ENCODE data around the gene NPPA. TPM values are rescaled to one million over a fixed set of nuclear protein-coding genes. Genes with fewer than 3 reads are reported as not detected.

The NPPA gene
- total RNA-seq, 1 experiment from 2014 or later = not detected

- Histone ChIP-seq H3K27me3 (ENCODE audit: control insufficient read depth, insufficient read depth, low read length) (no peaks in the 10 kb centered on the region), H3K4me3 (ENCODE audit: insufficient read depth, low read depth, low read length) (no peak overlapping the region)
- DNase-seq = no peak
Observed at GRCh38 chr1:11800391-11800755, 47.2 kb downstream of the NPPA start.

DNA sequence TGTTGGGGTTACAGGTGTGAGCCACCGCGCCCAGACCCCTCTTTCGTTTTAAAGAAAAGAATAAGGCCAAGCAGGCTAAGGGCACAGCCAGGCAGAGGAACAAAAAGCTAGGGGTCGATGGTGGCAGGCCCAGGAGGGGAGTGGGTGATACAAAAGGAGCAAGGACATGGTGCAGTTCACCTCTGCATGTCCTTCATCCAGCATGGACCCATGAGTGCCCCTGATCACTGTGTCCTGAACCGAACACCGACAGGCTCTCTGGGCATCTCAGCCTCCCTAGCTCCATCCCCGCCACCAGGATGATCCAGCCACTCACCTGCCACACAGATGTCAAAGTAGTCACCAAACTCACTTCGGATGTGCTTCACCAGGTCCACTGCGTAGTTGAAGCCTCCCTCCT, 47.7 kb downstream of the NPPA start:
- DNase-seq = no peak
- Histone ChIP-seq H3K27me3 (ENCODE audit: control insufficient read depth, insufficient read depth, low read length) (no peaks in the 10 kb centered on the region), H3K36me3 (replicated peaks; ENCODE audit: control insufficient read depth, insufficient read depth, low read length) (peaks cover 9% of the 10 kb centered on the region), H3K4me3 (ENCODE audit: insufficient read depth, low read depth, low read length) (no peak overlapping the region)

More at GRCh38 chr1:11800391-11800755, 47.2 kb downstream of the NPPA start:
- peaks cover 7% of the 10 kb centered on the region for H3K36me3 ChIP-seq (replicated peaks; ENCODE audit: control insufficient read depth, insufficient read depth, low read length)

- Histone ChIP-seq H3K4me3 (ENCODE audit: insufficient read depth, low read depth, low read length) (no peak overlapping the region), H3K27me3 (ENCODE audit: control insufficient read depth, insufficient read depth, low read length) (no peaks in the 10 kb centered on the region), H3K36me3 (replicated peaks; ENCODE audit: control insufficient read depth, insufficient read depth, low read length) (peaks cover 12% of the 10 kb centered on the region)
- no peak for DNase-seq
Observed at GRCh38 chr1:11799099-11799498, 48.5 kb downstream of the NPPA start.

- H3K36me3 ChIP-seq (replicated peaks; ENCODE audit: control insufficient read depth, insufficient read depth, low read length) = peaks cover 12% of the 10 kb centered on the region
- H3K27me3 ChIP-seq (ENCODE audit: control insufficient read depth, insufficient read depth, low read length) = no peaks in the 10 kb centered on the region
- no peak for DNase-seq
- no peak overlapping the region for H3K4me3 ChIP-seq (ENCODE audit: insufficient read depth, low read depth, low read length)
Observed at GRCh38 chr1:11797525-11798216, 49.9 kb downstream of the NPPA start.

- H3K36me3 ChIP-seq (replicated peaks; ENCODE audit: control insufficient read depth, insufficient read depth, low read length) = peaks cover 12% of the 10 kb centered on the region
- H3K27me3 ChIP-seq (ENCODE audit: control insufficient read depth, insufficient read depth, low read length) = no peaks in the 10 kb centered on the region
- no peak overlapping the region for H3K4me3 ChIP-seq (ENCODE audit: insufficient read depth, low read depth, low read length)
- DNase-seq = no peak
Observed at GRCh38 chr1:11796036-11796828, 51.4 kb downstream of the NPPA start.

Other genes with a start within 250 kb of the NPPA start
- 46.0 and 46.7 TPM in 2 replicates for gene FBXO2, start 193.4 kb downstream of the NPPA start, total RNA-seq (2014; rRNA removed; shearing (Covaris generic))
- 24.5 and 32.4 TPM in 2 replicates for gene FBXO44, start 192.9 kb downstream of the NPPA start, total RNA-seq (2014; rRNA removed; shearing (Covaris generic))
- 1.7 and 3.4 TPM in 2 replicates for gene FBXO6, start 183.6 kb downstream of the NPPA start, total RNA-seq (2014; rRNA removed; shearing (Covaris generic))
- 786 and 983 TPM in 2 replicates for gene MAD2L2, start 166.6 kb downstream of the NPPA start, total RNA-seq (2014; rRNA removed; shearing (Covaris generic))
- 52.4 and 60.1 TPM in 2 replicates for gene DRAXIN, start 156.1 kb downstream of the NPPA start, total RNA-seq (2014; rRNA removed; shearing (Covaris generic))
- gene AGTRAP, start 111.6 kb downstream of the NPPA start, total RNA-seq (2014; rRNA removed; shearing (Covaris generic)) = 162 and 166 TPM in 2 replicates
- gene C1orf167, start 85.6 kb downstream of the NPPA start, total RNA-seq (2014; rRNA removed; shearing (Covaris generic)) = 0.28 and 1.5 TPM in 2 replicates
- gene MTHFR, start 41.8 kb downstream of the NPPA start, total RNA-seq (2014; rRNA removed; shearing (Covaris generic)) = 18.9 and 19.5 TPM in 2 replicates
- gene CLCN6, start 41.6 kb downstream of the NPPA start, total RNA-seq (2014; rRNA removed; shearing (Covaris generic)) = 14.0 and 22.9 TPM in 2 replicates
- gene NPPB, start 11.2 kb upstream of the NPPA start, total RNA-seq (2014; rRNA removed; shearing (Covaris generic)) = 1.5 and 20.3 TPM in 2 replicates
- gene KIAA2013, start 78.6 kb upstream of the NPPA start, total RNA-seq (2014; rRNA removed; shearing (Covaris generic)) = 105 and 113 TPM in 2 replicates
- 90.7 and 103 TPM in 2 replicates for gene PLOD1, start 86.9 kb upstream of the NPPA start, total RNA-seq (2014; rRNA removed; shearing (Covaris generic))
- 84.1 and 85.8 TPM in 2 replicates for gene MFN2, start 132.7 kb upstream of the NPPA start, total RNA-seq (2014; rRNA removed; shearing (Covaris generic))
- gene MIIP, start 171.7 kb upstream of the NPPA start, total RNA-seq (2014; rRNA removed; shearing (Covaris generic)) = 165 and 172 TPM in 2 replicates
- gene TNFRSF8, start 215.5 kb upstream of the NPPA start, total RNA-seq (2014; rRNA removed; shearing (Covaris generic)) = 14.6 and 16.0 TPM in 2 replicates

Data from H7 (cell line).